ENCODE data around the gene VIPAS39. TPM values are rescaled to one million over a fixed set of nuclear protein-coding genes. Genes with fewer than 3 reads are reported as not detected.

Gene VIPAS39
- 12.7 and 14.3 TPM in 2 replicates for total RNA-seq (2014; rRNA removed; shearing (Covaris generic))

DNA sequence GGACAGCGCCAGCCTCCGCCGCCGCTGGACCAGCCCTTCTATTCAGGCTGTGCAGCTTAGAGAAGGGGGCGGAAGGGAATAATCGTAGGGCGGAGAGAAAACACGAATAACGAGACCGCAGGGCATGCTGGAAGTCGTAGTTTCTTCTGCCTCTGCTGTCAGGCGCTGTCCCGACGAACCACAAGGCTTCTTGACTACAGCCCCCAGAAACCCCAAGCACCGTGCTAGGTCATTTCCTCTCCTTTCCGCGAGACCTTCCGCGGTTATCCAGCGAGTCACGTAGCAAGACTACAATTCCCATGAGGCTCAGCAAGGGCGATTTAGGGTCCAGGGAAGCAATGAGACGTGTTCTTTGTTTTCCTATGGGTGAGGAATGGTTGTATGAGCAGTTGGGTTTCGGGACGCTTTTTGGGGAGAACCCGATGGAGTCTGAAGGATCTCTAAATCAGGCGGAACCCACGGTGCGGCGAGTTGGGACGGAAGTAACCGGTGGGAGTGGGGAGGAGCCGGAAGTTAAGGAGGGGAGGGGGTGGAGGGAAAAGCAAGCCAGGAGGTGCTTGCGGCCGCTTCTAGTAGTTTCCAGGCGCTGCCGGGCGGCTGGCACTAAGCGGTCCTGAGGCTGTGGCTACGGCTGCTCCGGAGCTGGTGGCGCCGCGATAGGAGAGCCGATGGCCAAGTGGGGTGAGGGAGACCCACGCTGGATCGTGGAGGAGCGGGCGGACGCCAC is at the start of gene VIPAS39, which contains the start of gene AHSA1:
VIPAS39 (minus strand) TSS at position 80 of the 727 bp plus-strand sequence. CDS start 3,499 bp downstream, outside the sequence.
AHSA1 (plus strand) TSS at position 572 of the 727 bp plus-strand sequence; CDS start at position 669, 97 bp downstream.
- H3K4me3 ChIP-seq = peak within 1 kb of the TSS; percentile 72
- H3K27ac ChIP-seq = peak within 1 kb of the TSS; percentile 87
- peaks cover 37% of the 10 kb centered on the region for H3K36me3 ChIP-seq
- H3K9me3 ChIP-seq (replicated peaks) = no peaks in the 10 kb centered on the region
- no peaks in the 10 kb centered on the region for H3K27me3 ChIP-seq (replicated peaks)
- peaks cover 12% of the 10 kb centered on the region for H3K4me1 ChIP-seq (replicated peaks)
- peak; percentile 96 to 98 for DNase-seq (ENCODE audit: low read depth in 1 of 2, low spot score in 2 of 2)

DNA sequence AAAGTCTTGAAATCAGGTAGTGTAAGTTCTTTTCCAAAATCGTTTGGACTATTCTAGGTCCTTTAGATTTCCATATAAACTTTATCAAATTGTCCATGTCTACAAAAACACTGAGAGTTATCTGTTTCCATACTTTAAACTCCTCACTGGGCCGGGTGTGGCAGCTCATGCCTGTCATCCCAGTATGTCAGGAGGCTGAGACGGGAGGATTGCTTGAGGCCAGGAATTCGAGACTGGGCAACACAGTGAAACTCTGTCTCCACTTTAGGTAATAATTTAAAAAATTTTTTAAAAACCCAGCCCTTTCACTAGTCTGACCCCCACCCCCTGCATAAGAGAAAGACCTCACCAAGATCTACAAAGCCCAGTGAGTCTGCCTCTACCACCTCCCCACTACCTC is 47.6 kb upstream of the VIPAS39 start:
- no peak for DNase-seq (ENCODE audit: low read depth in 1 of 2, low spot score in 2 of 2)
- Histone ChIP-seq H3K27ac (no peak overlapping the region), H3K9me3 (replicated peaks) (no peaks in the 10 kb centered on the region), H3K27me3 (replicated peaks) (peaks cover 2% of the 10 kb centered on the region; the same call in 1 of the 2 replicates), H3K36me3 (peaks cover 6% of the 10 kb centered on the region; the same call in 1 of the 2 replicates), H3K4me1 (replicated peaks) (no peaks in the 10 kb centered on the region), H3K4me3 (no peak overlapping the region)

DNA sequence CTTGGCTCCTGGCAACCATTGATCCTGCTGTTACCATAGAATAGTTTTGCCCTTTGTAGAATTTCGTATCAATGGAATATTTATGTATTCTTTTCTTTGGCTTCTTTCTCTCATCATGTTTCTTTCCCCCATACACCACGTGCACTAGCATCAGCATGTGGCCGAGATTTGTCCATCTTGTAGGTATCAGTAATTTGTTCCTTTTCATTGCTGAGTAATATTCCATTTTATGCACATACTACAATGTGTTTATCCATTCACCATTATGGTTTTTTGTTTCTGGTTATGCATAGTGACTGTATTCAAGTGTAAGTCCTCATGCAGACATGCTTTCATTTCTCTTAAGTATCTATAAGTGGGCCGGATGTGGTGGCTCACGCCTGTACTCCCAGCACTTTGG is 45.7 kb upstream of the VIPAS39 start:
- no peak for DNase-seq (ENCODE audit: low read depth in 1 of 2, low spot score in 2 of 2)
- Histone ChIP-seq H3K27ac (no peak overlapping the region), H3K27me3 (replicated peaks) (peaks cover 21% of the 10 kb centered on the region), H3K9me3 (replicated peaks) (no peaks in the 10 kb centered on the region), H3K36me3 (peaks cover under 1% of the 10 kb centered on the region; the same call in 1 of the 2 replicates), H3K4me1 (replicated peaks) (peaks cover 9% of the 10 kb centered on the region), H3K4me3 (no peak overlapping the region)

DNA sequence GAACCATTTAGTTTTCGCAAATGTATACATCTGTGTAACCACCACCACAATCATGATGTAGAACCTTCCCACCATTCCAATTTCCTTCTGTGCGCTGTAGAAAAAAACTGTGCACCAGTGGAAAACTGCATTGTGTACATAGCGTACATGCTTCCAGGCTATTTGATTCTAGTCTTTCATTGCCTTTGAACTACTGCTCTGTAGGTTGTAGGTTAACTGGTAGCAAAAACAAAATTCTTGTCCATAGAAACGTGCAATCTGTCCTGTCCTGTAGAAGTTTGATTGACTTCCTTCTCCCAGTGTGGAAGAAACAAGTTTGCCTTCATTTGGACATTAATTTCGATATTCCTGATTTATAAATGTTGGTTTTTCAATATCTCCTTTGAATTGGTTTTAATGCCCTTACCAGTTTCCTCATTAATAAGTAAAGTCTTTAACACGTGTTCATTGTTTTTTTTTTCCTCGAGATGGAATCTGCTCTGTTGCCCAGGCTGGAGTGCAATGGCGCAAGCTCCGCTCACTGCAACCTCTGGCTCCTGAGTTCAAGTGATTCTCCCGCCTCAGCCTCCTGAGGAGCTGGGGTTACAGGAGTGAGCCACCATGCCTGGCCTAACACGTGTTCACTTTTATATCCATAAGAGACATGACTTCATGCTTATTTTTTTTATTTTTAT is 44.8 kb upstream of the VIPAS39 start:
- Histone ChIP-seq H3K4me3 (no peak overlapping the region), H3K27me3 (replicated peaks) (peaks cover 25% of the 10 kb centered on the region), H3K36me3 (no peaks in the 10 kb centered on the region), H3K9me3 (replicated peaks) (no peaks in the 10 kb centered on the region), H3K27ac (no peak overlapping the region), H3K4me1 (replicated peaks) (peaks cover 11% of the 10 kb centered on the region)
- DNase-seq (ENCODE audit: low read depth in 1 of 2, low spot score in 2 of 2) = no peak

DNA sequence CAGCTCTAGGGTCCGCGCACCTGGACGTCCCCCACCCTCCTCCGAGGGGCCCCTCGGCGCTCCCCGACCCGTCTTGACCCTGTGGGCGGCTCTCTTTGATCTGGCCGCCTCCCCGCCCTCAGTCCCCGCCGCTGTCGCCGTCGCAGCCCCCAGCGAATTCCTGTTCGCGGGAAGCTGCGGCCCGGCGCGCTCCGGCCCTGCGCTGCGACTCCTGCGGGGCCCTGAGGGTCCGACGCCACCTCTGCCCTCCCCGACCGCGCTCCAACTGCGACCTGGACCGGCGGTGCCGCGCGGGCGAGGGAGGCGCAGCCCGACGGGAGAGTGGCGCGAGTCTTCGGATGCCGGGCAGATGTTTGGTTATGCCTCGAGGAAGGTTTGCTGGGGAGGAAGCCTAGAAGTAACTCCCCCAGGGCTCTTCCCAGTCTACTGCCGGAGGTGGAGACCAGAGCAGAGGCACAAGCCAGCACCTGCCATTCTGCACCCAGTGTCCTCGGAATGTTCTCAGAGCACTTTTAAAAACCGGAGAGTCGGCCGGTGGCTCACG is 41.7 kb upstream of the VIPAS39 start:
- H3K4me3 ChIP-seq = peak overlapping the region; percentile 32
- peaks cover 25% of the 10 kb centered on the region for H3K27me3 ChIP-seq (replicated peaks)
- peaks cover 11% of the 10 kb centered on the region for H3K4me1 ChIP-seq (replicated peaks)
- no peak for DNase-seq (ENCODE audit: low read depth in 1 of 2, low spot score in 2 of 2)
- no peak overlapping the region for H3K27ac ChIP-seq
- H3K9me3 ChIP-seq (replicated peaks) = no peaks in the 10 kb centered on the region
- no peaks in the 10 kb centered on the region for H3K36me3 ChIP-seq

DNA sequence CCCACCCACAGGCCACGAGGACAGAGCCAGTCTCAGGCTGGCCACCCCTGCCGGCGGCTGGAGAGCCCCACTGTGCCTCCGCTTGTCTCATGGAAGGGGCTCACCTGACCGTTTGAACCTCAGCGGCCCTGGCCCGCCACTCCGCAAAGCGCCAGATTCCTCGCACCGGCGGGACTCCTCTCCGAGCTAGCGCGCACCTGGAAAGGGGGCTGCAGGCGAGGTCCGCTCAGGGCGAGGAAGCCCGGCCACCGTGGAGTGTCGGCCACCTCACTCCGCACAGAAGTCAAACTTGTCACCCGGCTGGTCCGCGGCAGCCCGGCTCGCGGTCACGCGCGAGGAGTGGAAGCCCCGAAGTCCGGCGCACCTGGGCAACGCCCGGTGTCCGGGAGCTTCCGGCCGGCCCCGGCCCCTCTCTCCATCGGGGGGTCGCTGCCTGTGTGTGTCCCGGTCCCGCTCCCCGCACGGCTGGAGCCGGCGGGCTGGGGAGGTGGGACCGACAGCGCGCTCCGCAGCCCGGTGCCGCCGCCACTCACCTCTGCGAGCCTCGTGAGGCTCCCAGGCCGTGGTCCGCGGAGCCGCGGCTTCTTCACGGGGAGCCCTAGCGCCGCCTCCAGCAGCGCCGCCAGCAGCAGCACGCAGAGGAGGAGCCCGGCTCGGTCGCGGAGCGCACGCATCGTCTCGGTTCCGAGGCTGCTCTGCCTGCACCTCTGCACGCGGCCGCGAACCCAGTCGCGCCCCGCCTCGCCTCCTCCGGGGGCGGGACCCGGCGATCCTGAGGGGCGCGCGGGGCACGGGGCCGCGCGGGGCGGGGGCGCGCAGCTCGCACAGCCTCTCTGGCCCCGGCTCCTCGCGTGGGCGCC is 40.9 kb upstream of the VIPAS39 start, which contains the start of gene ISM2:
ISM2 (minus strand) TSS at position 697 of the 860 bp plus-strand sequence; CDS start at position 674, 23 bp downstream.
- Histone ChIP-seq H3K27me3 (replicated peaks) (peaks cover 25% of the 10 kb centered on the region), H3K36me3 (no peaks in the 10 kb centered on the region), H3K27ac (no peak within 1 kb of the TSS), H3K4me1 (replicated peaks) (peaks cover 11% of the 10 kb centered on the region), H3K4me3 (peak within 1 kb of the TSS; percentile 32), H3K9me3 (replicated peaks) (no peaks in the 10 kb centered on the region)
- DNase-seq (ENCODE audit: low read depth in 1 of 2, low spot score in 2 of 2) = peak in 1 of 2 experiments; percentile 42

DNA sequence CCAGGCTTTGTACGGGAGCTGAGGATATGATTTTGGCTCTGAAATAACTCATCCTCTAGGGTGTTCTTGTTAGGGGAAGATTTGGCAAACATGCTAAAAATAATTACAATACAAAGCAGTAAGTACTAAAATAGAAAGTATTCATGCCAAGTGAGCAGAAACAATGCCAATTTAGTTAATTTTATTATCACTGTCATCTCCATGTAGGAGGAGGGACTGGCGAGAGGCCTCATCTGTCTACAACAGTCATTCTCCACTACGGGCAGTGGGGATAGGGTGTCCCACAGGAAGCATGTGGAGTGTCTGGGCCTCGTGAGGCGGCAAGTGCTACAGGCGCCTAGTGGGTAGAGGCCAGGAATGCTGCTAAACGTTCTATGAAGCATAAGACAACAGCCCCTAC is 37.9 kb upstream of the VIPAS39 start:
- H3K36me3 ChIP-seq = no peaks in the 10 kb centered on the region
- H3K4me1 ChIP-seq (replicated peaks) = peaks cover 11% of the 10 kb centered on the region
- no peak overlapping the region for H3K27ac ChIP-seq
- peaks cover 25% of the 10 kb centered on the region for H3K27me3 ChIP-seq (replicated peaks)
- DNase-seq (ENCODE audit: low read depth in 1 of 2, low spot score in 2 of 2) = no peak
- H3K4me3 ChIP-seq = no peak overlapping the region
- no peaks in the 10 kb centered on the region for H3K9me3 ChIP-seq (replicated peaks)

DNA sequence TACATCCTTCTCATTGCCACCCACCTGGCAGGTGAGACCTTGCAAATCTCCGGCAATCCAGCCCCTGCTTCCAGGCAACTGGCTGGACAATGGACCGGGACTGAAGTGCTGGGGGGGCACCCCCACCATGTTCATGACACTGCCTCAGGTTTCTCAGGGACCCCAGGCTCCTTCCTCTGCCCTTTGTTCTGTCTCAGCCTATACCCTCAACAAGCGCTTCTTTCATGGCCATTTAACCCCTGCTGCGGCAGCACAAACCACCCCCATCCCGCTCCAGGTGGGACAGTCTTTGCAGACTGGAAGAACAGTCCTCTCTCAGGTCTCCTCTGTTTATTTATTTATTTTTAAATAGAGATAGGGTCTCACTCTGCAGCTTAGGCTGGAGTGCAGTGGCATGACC is 33.7 kb upstream of the VIPAS39 start:
- Histone ChIP-seq H3K9me3 (replicated peaks) (no peaks in the 10 kb centered on the region), H3K27me3 (replicated peaks) (no peaks in the 10 kb centered on the region), H3K4me1 (replicated peaks) (no peaks in the 10 kb centered on the region), H3K4me3 (no peak overlapping the region), H3K36me3 (no peaks in the 10 kb centered on the region), H3K27ac (no peak overlapping the region)
- no peak for DNase-seq (ENCODE audit: low read depth in 1 of 2, low spot score in 2 of 2)

DNA sequence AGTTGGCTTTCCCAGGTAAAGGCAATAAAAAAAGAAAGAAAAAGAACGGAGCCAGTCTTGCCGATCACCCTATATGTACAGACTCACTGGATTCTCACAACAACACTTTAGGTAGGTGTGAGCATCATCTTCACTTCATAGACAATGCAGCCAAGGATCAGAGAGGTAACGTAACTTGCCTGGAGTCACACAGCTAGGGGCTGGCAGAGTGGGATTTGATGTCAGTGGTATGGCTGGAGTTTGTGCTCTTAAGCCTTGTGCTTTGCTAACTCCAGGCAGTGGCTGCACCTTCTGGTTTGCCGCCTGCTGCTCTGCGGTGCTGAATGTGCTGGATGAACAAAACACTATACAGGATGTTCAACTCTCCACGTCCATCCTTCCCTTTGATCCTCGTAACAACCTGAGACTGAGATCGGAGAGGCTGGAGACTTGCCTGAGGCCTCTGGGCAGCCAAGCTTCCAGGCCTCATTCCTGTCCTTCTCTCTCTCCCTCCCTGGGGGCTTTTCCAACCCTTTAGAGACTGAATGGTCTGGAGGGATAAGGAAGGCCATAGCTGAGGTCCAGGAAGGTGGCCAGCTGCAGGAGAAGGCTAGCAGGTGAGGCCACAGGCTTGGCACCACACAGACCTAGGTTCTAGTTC is 33.1 kb upstream of the VIPAS39 start:
- no peaks in the 10 kb centered on the region for H3K27me3 ChIP-seq (replicated peaks)
- H3K36me3 ChIP-seq = no peaks in the 10 kb centered on the region
- no peak overlapping the region for H3K4me3 ChIP-seq
- no peaks in the 10 kb centered on the region for H3K9me3 ChIP-seq (replicated peaks)
- no peak overlapping the region for H3K27ac ChIP-seq
- DNase-seq (ENCODE audit: low read depth in 1 of 2, low spot score in 2 of 2) = no peak
- H3K4me1 ChIP-seq (replicated peaks) = no peaks in the 10 kb centered on the region

DNA sequence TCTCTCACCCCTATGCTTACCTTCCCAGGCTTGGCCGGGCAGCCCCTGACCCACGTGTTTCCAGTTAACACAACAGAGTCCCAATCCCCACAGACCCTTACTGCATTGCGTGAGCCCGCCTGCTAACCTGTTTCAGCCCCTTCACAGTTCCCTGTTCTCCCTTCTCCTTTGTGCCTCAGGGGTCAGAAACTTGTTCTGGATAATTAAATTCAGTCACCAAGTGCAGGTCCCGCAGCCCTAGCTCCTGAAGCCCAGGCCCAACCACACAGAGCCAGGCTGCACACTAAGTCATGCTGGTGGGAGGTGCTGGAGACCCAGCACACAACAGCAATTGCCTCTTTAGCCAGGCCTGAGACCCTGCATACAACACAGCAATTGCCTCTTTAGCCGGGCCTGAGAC is 31.6 kb upstream of the VIPAS39 start:
- DNase-seq (ENCODE audit: low read depth in 1 of 2, low spot score in 2 of 2) = no peak
- no peak overlapping the region for H3K4me3 ChIP-seq

DNA sequence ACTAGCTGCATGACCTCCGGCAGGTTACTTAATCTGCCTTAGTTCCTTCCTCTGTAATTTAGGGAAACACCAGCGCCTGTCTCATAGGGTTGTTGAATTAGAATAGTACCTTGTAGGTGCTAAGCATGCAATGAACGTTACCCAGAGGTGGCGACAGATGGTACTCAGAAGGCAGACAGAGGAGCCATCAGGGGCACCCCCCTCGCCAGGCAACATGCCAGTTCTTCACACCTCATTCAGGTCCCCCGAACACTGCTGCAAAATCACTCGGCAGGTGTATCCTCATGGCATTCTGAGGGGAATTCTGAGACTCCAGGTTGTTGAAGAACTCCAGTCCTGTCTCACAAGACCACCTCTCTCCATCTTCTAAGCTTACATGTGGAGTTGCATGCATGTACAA is 31.2 kb upstream of the VIPAS39 start:
- DNase-seq (ENCODE audit: low read depth in 1 of 2, low spot score in 2 of 2) = no peak
- no peak overlapping the region for H3K27ac ChIP-seq
- H3K9me3 ChIP-seq (replicated peaks) = no peaks in the 10 kb centered on the region
- H3K27me3 ChIP-seq (replicated peaks) = no peaks in the 10 kb centered on the region
- H3K4me3 ChIP-seq = no peak overlapping the region
- H3K36me3 ChIP-seq = no peaks in the 10 kb centered on the region
- H3K4me1 ChIP-seq (replicated peaks) = no peaks in the 10 kb centered on the region

More for the DNA sequence above, 31.6 kb upstream of the VIPAS39 start:
- Histone ChIP-seq H3K36me3 (no peaks in the 10 kb centered on the region), H3K27me3 (replicated peaks) (no peaks in the 10 kb centered on the region), H3K4me1 (replicated peaks) (no peaks in the 10 kb centered on the region), H3K9me3 (replicated peaks) (no peaks in the 10 kb centered on the region), H3K27ac (no peak overlapping the region)

DNA sequence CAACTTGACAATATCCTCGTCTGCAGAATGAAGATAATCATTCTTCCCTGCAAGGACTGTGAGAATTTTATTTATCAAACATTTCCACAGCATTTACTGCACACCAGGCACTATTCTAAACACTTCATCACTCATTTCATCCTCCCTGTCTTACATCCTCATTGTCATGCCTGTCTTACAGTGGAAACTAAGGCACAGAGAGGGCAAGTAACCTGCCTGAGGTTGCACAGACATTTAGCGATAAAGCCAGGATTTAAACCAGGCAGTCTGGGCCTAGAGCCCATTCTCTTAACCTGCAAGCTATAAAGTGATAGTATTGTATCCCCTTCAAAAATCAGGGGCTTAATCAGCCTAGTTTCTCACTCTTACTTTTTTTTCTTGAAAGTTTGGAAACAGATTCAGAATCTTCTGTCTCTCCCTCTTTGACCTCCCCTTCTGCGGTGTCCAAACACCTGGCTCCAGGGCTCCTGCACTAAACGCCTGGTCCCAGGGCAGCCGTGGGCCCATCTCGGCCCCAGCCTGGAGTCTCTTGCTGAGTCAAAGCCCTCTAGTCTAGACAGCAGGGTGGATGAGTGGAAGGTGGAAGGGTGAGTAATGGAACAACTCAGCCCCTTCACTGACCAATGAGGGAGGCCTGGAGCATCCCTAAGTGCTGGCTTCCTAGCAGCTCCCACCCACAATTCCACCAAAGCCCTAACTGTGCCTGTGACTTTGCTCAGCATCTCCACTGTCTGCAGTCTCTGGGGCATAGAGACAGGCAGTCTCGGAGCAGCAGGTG is 28.7 kb upstream of the VIPAS39 start:
- Histone ChIP-seq H3K9me3 (replicated peaks) (no peaks in the 10 kb centered on the region), H3K27me3 (replicated peaks) (no peaks in the 10 kb centered on the region), H3K36me3 (no peaks in the 10 kb centered on the region), H3K4me3 (no peak overlapping the region), H3K4me1 (replicated peaks) (no peaks in the 10 kb centered on the region), H3K27ac (no peak overlapping the region)
- no peak for DNase-seq (ENCODE audit: low read depth in 1 of 2, low spot score in 2 of 2)

Data from SJSA1 (cell line).